ENCODE results near the gene IMPDH1.

GRCh38 chr7:128344431-128344774, 65.4 kb downstream of the IMPDH1 start:
- TF ChIP-seq EZH2 (IDR thresholded peaks at IDR 0.05): no peak
- no peak for TF ChIP-seq POLR2AphosphoS5 (IDR thresholded peaks at IDR 0.05; ENCODE audit: borderline replicate concordance, low read depth, low read length)
- TF ChIP-seq FOXP2 (optimal IDR thresholded peaks at IDR 0.05; ENCODE audit: control extremely low read depth, extremely low read length, insufficient read depth): no peak
